NCI-H82 treated with DMSO at 0.1 percent for 48 hours (cell line): ENCODE results near the gene RAB26.
"Not testable (repeated sequence)": the region's sequence is repeated elsewhere in the genome, so short reads cannot be mapped to it uniquely, and the experiment has no call there.

Experiments used
- DNase-seq: peaks from one replicate; lab custom pipeline; 2025; ENCODE audit not compliant: unreplicated experiment; lab: John Stamatoyannopoulos, UW

The RAB26 gene, protein sequence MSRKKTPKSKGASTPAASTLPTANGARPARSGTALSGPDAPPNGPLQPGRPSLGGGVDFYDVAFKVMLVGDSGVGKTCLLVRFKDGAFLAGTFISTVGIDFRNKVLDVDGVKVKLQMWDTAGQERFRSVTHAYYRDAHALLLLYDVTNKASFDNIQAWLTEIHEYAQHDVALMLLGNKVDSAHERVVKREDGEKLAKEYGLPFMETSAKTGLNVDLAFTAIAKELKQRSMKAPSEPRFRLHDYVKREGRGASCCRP

DNA sequence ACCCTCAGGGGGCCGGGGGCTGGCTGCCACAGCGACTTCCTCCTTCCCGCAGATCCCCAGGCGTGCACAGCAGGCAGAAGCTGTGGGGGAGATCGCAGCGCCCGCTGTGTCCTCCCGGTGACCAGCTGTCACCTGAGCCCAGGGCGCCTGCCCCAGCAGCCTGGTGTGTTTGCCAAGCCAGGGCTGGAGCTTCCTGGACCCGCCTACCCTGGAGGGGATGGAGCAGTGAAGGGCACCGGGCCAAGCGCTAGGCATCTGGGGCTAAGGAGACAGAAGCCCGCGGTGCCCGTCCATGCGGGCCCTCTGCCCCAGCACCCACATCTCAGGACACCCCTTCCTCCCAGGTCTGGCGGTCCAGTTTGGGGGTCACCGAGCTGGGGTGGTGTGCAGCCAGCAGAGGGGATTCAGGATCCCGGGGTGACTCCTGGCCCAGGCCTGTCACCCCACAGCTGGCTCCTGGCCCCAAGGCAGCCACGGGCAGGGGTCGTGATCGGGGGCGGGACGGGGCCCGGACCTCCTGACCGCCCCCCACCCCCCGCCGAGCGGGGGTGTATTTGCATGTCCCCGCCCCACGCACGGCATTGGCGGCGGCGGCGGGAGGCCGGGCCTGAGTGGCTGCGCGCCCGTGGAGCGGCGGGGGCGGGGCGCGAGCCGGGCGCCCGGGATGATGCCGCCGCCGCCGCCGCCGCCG, at the start of gene RAB26:
Gene RAB26 (plus strand): TSS at position 645 of the 691 bp plus-strand sequence. CDS start 159 bp downstream, outside the sequence.
- peak; percentile 38 for DNase-seq

- DNase-seq: not testable (repeated sequence)
Measured at GRCh38 chr16:2101581-2101980, 46.8 kb upstream of the RAB26 start.

GRCh38 chr16:2102471-2102870, 46.0 kb upstream of the RAB26 start:
- DNase-seq: no peak

GRCh38 chr16:2104464-2104863, 44.0 kb upstream of the RAB26 start:
- DNase-seq: not testable (repeated sequence)

DNA sequence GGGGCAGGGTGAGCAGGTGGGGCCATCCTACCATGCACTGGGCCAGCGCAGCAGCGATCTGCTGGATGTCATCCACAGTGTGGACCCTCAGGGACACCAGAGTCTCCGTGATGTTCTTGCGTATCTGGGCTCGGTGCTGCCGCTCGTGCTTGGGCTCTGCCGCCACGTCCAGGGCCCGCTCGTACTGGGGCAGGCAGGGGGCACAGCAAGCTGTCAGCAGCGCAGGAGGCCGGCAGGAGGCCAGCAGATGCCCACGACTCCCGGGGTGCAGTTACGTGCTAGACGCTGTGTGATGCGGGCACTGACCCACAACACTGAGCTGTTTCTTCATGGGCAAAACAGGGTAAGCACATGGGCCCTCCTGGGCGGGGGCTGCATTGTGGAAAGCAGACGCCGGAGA, 43.1 kb upstream of the RAB26 start:
- not testable (repeated sequence) for DNase-seq

GRCh38 chr16:2105769-2106168, 42.7 kb upstream of the RAB26 start:
- DNase-seq: not testable (repeated sequence)

GRCh38 chr16:2106211-2106610, 42.2 kb upstream of the RAB26 start:
- not testable (repeated sequence) for DNase-seq

DNA sequence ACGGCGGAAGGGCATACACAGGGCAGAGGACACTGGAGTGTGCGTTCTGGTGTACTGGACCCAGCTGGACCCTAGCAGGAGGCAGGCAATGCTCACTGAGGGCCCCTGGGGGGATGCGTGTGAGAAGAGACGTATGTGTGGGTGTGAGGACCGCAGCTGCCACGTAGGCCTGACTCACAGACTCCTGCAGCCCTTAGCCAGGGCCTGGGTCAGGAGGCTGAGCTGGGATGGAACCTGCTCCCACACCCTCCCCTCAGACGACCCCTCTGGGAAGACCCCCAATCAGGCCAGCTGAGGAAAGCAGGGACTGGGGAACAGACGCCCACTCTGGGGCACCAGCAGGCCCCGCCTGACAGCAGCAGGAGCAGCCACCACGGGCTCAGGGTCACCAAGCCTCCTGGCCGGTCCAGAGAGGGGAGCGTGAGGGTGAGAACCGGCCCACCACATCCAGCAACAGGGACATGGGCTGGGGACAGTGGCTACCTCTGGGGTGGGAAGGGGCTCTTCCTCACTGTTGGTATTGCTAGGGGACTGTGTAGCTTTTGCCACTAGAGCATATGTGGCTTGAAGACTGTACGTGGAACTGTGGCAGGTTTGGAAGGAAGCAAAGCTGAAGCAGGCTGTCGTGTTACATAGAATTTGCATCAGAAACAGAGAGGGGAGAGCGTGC, 41.2 kb upstream of the RAB26 start:
- DNase-seq: not testable (repeated sequence)

GRCh38 chr16:2107791-2108125, 40.7 kb upstream of the RAB26 start:
- not testable (repeated sequence) for DNase-seq

- DNase-seq: not testable (repeated sequence)
Measured at GRCh38 chr16:2108446-2109270, 39.8 kb upstream of the RAB26 start.

DNA sequence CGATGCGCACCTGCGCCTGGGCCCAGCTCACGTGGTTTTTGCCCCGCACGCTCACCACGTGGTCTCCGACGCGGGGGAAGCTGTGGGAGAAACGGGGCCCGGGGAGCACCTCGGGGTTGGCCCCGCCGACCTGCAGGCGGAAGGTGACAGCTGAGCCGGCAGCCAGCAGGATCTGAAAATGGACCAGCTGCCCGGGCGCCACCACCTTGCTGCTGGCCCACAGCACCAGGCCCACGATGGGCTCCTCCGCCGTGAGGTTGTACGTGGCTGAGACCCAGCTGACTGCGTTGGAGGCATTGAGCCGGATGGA, 39.2 kb upstream of the RAB26 start:
- not testable (repeated sequence) for DNase-seq

DNA sequence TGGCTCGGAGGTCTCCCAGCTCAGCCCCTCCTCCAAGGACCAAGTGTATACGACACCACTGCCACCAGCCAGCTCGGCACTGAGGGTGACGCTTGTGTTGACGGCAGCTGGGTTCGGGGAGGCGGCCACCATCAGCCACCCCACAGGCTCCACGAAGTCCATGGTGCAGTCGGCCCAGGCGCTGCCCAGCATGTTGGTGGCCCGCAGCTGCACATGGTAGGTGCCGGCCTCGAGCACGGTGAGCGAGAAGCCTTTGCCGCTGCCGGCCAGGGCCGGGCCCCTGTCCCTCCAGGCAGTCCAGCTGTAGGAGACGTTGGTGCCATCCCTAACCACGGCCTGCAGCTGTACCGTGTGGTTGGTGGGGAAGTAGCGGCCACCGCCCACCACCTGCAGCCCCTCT, 38.6 kb upstream of the RAB26 start:
- not testable (repeated sequence) for DNase-seq

DNA sequence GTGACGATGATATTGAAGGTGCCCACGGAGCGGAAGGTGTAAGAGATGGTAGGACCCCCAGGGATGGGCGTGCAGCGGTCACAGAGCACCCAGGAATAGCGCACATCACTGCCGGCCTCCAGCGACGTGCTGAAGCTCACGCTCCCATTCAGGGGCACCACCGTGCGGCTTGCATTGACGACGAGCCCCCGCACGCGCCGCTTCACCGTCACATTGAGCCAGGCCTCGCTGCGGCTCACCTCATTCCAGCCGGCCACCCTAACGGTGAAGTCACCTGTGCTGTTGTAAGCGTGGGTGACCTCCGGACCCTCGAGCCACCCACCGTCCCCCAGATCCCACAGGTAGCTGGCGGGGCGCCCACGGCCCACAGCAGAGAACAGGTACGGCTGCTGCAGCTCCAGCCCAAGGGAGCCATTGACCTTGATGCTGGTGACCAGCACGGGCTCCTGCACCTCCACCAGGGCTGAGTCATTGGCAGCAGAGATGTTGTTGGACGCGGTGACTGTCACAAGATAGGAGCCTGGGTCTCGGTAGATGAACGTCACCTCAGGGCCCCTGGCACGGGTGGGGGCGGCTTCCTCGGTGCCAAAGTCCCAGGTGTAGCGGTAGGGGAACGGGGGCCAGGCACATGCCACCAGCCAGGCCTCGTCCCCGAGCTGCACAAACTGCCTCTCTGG, 38.0 kb upstream of the RAB26 start:
- not testable (repeated sequence) for DNase-seq

- not testable (repeated sequence) for DNase-seq
Measured at GRCh38 chr16:2111009-2111353, 37.4 kb upstream of the RAB26 start.

GRCh38 chr16:2111412-2112335, 36.8 kb upstream of the RAB26 start:
- not testable (repeated sequence) for DNase-seq

- not testable (repeated sequence) for DNase-seq
Measured at GRCh38 chr16:2112539-2113106, 35.8 kb upstream of the RAB26 start.

DNA sequence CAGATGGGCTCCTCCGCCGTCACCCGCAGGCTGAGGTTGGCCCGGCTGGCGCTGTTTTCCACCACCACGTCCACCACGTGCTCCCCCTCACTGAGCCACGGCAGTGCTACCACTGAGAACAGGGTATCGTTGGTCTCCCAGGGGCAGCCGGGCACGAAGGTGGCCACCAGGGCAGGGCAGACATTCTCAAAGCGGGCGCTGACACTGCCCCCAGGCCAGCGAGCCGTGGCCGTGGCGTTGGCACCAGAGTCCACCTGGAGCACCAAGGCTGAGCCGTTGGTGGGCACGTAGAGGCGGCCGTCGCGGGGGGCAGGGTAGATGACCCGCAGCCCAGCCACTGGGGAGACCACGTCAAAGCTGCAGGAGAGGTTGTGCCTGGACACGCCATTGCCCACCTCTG, 34.2 kb upstream of the RAB26 start:
- not testable (repeated sequence) for DNase-seq

- not testable (repeated sequence) for DNase-seq
Measured at GRCh38 chr16:2114885-2115590, 33.4 kb upstream of the RAB26 start.

DNA sequence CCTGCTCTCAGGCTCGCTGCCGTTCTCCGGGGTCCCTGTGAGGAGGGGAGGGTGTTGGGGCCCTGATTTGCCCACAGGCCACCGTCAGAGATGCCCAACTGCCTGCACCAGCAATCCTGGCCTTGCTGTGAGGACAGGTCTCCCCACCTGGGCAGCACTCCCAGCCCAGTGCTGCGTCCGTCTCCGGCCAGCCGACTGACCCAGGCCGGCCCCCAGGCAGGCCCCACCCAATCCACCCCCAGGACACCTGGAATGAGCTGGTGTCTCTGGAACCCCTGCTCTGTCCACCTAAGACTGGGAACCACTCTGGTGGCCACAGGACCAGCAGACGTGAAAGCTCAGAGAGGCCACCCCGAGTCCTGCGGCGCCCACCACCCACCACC, 32.8 kb upstream of the RAB26 start:
- no peak for DNase-seq
